OCI-LY7 (cell line): ENCODE data around the gene SV2B. TPM values are rescaled to one million over a fixed set of nuclear protein-coding genes. Genes with fewer than 3 reads are reported as not detected.

Source experiments
- BruUV-seq: library from RNA; stranded (reverse); fragments of 400-500 nt; replicated peaks from 2 replicates; lab custom pipeline; 2021; lab: Mats Ljungman, UMichigan
- CTCF ChIA-PET: fragments of 300-600 bp; sonication (Branson Sonifier 250); formaldehyde crosslinking; loops from one replicate; lab custom pipeline; 2022; ENCODE audit warnings: antibody characterized with exemption; ENCODE audit not compliant: unreplicated experiment; lab: Charles Lee
- POLR2A ChIA-PET: fragments of 300-600 bp; sonication (Branson Sonifier 250); formaldehyde crosslinking; loops from one replicate; lab custom pipeline; 2022; ENCODE audit warnings: antibody characterized with exemption; lab: Charles Lee
- DNase-seq: peaks from one replicate; pipeline ENCODE4 v3.0.0-alpha.2; 2015; ENCODE audit warnings: low spot score
- H2AFZ ChIP-seq: fragments of 200-600 bp; sonication (generic), shearing (Covaris generic); 2 replicates; pipeline ENCODE4 v1.6.1; 2014; ENCODE audit warnings: mild to moderate bottlenecking, antibody characterized with exemption, low read length, moderate library complexity
- H3K27ac ChIP-seq: fragments of 200-600 bp; sonication (generic); 2 replicates; pipeline ENCODE4 v1.5.1; 2014; ENCODE audit warnings: mixed run types, low read depth, mild to moderate bottlenecking, moderate library complexity, low read length, inconsistent platforms; ENCODE audit not compliant: poor library complexity, severe bottlenecking
- H3K36me3 ChIP-seq: fragments of 200-600 bp; sonication (generic); 2 replicates; pipeline ENCODE4 v1.6.1; 2014; ENCODE audit warnings: mild to moderate bottlenecking, antibody characterized with exemption, low read length, moderate library complexity, mixed read lengths; ENCODE audit not compliant: insufficient read depth
- H3K4me1 ChIP-seq: fragments of 200-600 bp; sonication (generic); 2 replicates; pipeline ENCODE4 v1.5.1; 2014; ENCODE audit warnings: mild to moderate bottlenecking, low read length; ENCODE audit not compliant: insufficient read depth, poor library complexity, severe bottlenecking
- H3K4me2 ChIP-seq: fragments of 200-600 bp; sonication (generic); 2 replicates; pipeline ENCODE4 v1.6.1; 2014; ENCODE audit warnings: mild to moderate bottlenecking, low read length
- H3K4me3 ChIP-seq: fragments of 200-600 bp; sonication (generic); 2 replicates; pipeline ENCODE4 v1.5.1; 2014; ENCODE audit warnings: mild to moderate bottlenecking, low read depth, low read length; ENCODE audit not compliant: poor library complexity, severe bottlenecking
- H3K79me2 ChIP-seq: fragments of 200-600 bp; sonication (generic); 2 replicates; pipeline ENCODE4 v1.6.1; 2016; ENCODE audit warnings: low read depth, mild to moderate bottlenecking, low read length, moderate library complexity, mixed read lengths; ENCODE audit not compliant: insufficient read depth
- H3K9me2 ChIP-seq: fragments of 200-600 bp; sonication (generic); 2 replicates; pipeline ENCODE4 v1.6.1; 2016; ENCODE audit warnings: mild to moderate bottlenecking, low read length, mixed read lengths; ENCODE audit not compliant: insufficient read depth
- H3K9me3 ChIP-seq: fragments of 200-600 bp; sonication (generic); 2 replicates; pipeline ENCODE4 v1.6.1; 2014; ENCODE audit warnings: mild to moderate bottlenecking, mixed run types, low read length, mixed read lengths
- H4K20me1 ChIP-seq: fragments of 200-600 bp; sonication (generic); 2 replicates; pipeline ENCODE4 v1.6.1; 2014; ENCODE audit warnings: mild to moderate bottlenecking, antibody characterized with exemption, low read length, moderate library complexity, mixed read lengths; ENCODE audit not compliant: insufficient read depth
- EZH2phosphoT487 ChIP-seq: fragments of 200-600 bp; sonication (generic); IDR thresholded peaks from 2 replicates; pipeline ENCODE4 v1.6.1; 2018; ENCODE audit warnings: low read depth, borderline replicate concordance, mild to moderate bottlenecking, mixed run types, antibody characterized with exemption, low read length, moderate library complexity, mixed read lengths
- intact Hi-C: fragments of 100-400 bp; cut with micrococcal nuclease; formaldehyde crosslinking; loops from one replicate; pipeline ENCODE4 v1.10.0; 2022; ENCODE audit not compliant: unreplicated experiment
- total RNA-seq, 2 experiments: library from RNA; depleted of rRNA in 1 of 2; stranded (reverse); fragments of >200 nt in 1 of 2; shearing (Covaris generic) in 1 of 2; gene quantifications; 2 replicates each; pipeline ENCODE4 v1.2.3, GENCODE V29; 2014 to 2022
- TF ChIP-seq, protein P1 (sequence below): fragments of 200-600 bp; sonication (generic); conservative IDR thresholded peaks from 2 replicates; pipeline ENCODE4 v1.5.1; 2014; ENCODE audit warnings: mild to moderate bottlenecking, antibody characterized with exemption, low read length, moderate library complexity, mixed read lengths

The SV2B gene
- total RNA-seq, 2 experiments from 2014 or later: 0.15 TPM; not detected in 1

DNA sequence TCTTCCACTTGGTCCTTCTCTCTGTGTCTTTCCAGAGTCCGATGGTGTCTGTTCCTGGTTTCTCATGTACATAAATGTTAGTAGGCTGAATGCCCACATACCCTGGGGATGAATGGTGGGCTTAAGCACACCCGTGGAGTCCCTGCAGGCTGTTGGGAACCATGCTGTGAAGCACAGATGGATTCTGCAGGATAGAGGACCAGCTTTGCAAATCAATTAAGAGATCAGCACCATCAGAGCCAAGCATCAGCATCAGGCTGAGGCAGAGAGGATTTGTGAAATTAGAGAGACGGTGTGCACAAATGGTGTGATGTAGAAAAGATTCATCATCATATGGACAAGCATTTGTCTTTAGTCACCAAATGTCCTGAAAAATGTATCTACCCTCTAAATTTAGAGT lies 127.1 kb downstream of the SV2B start:
- Histone ChIP-seq H2AFZ (no peak overlapping the region), H3K4me3 (no peak overlapping the region), H3K27ac (no peak overlapping the region), H3K9me3 (no peaks in the 10 kb centered on the region), H3K4me2 (no peak overlapping the region), H3K9me2 (no peaks in the 10 kb centered on the region), H3K36me3 (no peaks in the 10 kb centered on the region), H3K4me1 (no peaks in the 10 kb centered on the region), H3K79me2 (no peaks in the 10 kb centered on the region), H4K20me1 (no peaks in the 10 kb centered on the region)
- intact Hi-C loops: no loop called here
- DNase-seq: no peak
- BruUV-seq: no TSS peak
- ChIA-PET POLR2A (no interaction called here), CTCF (no interaction called here)
- TF ChIP-seq EZH2phosphoT487: no peak
- TF ChIP-seq, protein P1, sequence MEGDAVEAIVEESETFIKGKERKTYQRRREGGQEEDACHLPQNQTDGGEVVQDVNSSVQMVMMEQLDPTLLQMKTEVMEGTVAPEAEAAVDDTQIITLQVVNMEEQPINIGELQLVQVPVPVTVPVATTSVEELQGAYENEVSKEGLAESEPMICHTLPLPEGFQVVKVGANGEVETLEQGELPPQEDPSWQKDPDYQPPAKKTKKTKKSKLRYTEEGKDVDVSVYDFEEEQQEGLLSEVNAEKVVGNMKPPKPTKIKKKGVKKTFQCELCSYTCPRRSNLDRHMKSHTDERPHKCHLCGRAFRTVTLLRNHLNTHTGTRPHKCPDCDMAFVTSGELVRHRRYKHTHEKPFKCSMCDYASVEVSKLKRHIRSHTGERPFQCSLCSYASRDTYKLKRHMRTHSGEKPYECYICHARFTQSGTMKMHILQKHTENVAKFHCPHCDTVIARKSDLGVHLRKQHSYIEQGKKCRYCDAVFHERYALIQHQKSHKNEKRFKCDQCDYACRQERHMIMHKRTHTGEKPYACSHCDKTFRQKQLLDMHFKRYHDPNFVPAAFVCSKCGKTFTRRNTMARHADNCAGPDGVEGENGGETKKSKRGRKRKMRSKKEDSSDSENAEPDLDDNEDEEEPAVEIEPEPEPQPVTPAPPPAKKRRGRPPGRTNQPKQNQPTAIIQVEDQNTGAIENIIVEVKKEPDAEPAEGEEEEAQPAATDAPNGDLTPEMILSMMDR: no peak

DNA sequence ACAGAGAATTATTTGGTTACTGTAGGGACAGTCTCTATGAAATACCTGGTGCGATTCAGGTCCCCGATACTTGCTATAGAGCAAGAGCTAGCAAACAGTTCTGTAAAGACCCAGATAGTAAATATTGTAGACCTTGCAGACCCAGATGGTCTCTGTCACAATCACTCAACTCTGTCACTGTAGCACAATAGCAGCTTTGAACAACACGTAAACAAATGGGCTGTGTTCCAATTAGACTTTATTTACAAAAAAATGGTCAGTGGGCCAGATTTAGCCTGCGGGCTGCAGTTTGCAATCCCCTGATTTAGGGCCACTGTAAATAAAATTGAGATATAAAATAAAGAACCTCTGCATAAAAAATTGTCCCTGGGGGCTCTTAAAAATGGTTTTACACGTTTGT lies 127.7 kb downstream of the SV2B start:
- CTCF ChIA-PET: no interaction called here
- Histone ChIP-seq H3K36me3 (no peaks in the 10 kb centered on the region), H4K20me1 (no peaks in the 10 kb centered on the region), H3K9me3 (no peaks in the 10 kb centered on the region), H3K27ac (no peak overlapping the region), H3K4me1 (no peaks in the 10 kb centered on the region), H3K9me2 (no peaks in the 10 kb centered on the region), H3K79me2 (no peaks in the 10 kb centered on the region), H3K4me3 (no peak overlapping the region), H3K4me2 (no peak overlapping the region), H2AFZ (no peak overlapping the region)
- DNase-seq: no peak
- intact Hi-C loops: no loop called here
- no TSS peak for BruUV-seq
- TF ChIP-seq, protein P1: no peak
- no peak for TF ChIP-seq EZH2phosphoT487
- POLR2A ChIA-PET: no interaction called here

DNA sequence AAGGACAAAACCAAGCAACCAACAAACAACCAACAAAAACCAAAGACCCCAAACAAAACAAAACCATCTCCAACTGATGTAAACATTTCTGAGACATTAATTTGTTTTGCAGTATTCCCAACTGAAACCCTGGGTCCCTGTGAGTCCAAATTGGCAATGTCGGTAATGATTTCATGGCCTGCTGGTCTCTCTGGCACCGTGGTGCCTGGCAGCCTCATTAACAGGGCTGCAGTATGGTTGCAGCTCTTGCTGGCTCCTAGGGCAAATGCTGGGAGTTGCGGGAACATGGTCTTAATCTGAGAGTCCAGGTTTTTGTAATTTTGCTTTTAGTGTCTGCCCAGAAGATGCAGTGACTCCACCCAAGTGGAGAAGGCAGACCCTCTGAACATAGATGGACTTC lies 128.3 kb downstream of the SV2B start:
- no TSS peak for BruUV-seq
- Histone ChIP-seq H3K4me3 (no peak overlapping the region), H3K4me2 (no peak overlapping the region), H3K36me3 (no peaks in the 10 kb centered on the region), H3K9me3 (no peaks in the 10 kb centered on the region), H3K9me2 (no peaks in the 10 kb centered on the region), H4K20me1 (no peaks in the 10 kb centered on the region), H2AFZ (no peak overlapping the region), H3K27ac (no peak overlapping the region), H3K79me2 (no peaks in the 10 kb centered on the region), H3K4me1 (no peaks in the 10 kb centered on the region)
- no peak for TF ChIP-seq EZH2phosphoT487
- TF ChIP-seq, protein P1: no peak
- no peak for DNase-seq
- intact Hi-C loops: no loop called here
- ChIA-PET POLR2A (no interaction called here), CTCF (no interaction called here)
